Measurements from ENCODE around the gene CPPED1.

- no peak for TF ChIP-seq CTCF (IDR thresholded peaks at IDR 0.05)
- no peak for TF ChIP-seq ZFX (IDR thresholded peaks at IDR 0.05; ENCODE audit: borderline replicate concordance)
These were observed 30.5 kb downstream of the CPPED1 start for GRCh38 chr16:12773221-12773620.
